ENCODE measurements around the gene ADRB2. TPM values are rescaled to one million over a fixed set of nuclear protein-coding genes. Genes with fewer than 3 reads are reported as not detected.
"Not testable (repeated sequence)": the region's sequence is repeated elsewhere in the genome, so short reads cannot be mapped to it uniquely, and the experiment has no call there.

Gene ADRB2
- total RNA-seq, 2 experiments from 2014 or later, result 0.81 to 0.98 TPM

- POLR2A ChIA-PET, result no interaction called here
- Mint-ChIP-seq H3K36me3 (ENCODE audit: low read depth) (no peaks in the 10 kb centered on the region), H3K4me1 (ENCODE audit: low read depth) (peaks cover 2% of the 10 kb centered on the region), H3K4me3 (no peak overlapping the region), H3K27ac (no peak overlapping the region), H3K9me3 (no peaks in the 10 kb centered on the region), H3K27me3 (peaks cover 1% of the 10 kb centered on the region)
- CTCF ChIA-PET, result interaction anchor here (1.3 to 2.4 kb wide), 3 partner anchors 85 to 162 kb away, joined by 3 to 5 read pairs (median 4); no protein-coding TSS in a partner anchor
- ATAC-seq (no peak), DNase-seq (no peak)
- no peak for TF ChIP-seq CTCF (IDR thresholded peaks at IDR 0.05)
- intact Hi-C loops (cut with micrococcal nuclease), result no loop called here
These were observed 46.7 kb downstream of the ADRB2 start for GRCh38 chr5:148873120-148873519.

- Mint-ChIP-seq H3K27me3 (peaks cover 1% of the 10 kb centered on the region), H3K4me1 (ENCODE audit: low read depth) (no peaks in the 10 kb centered on the region), H3K9me3 (no peaks in the 10 kb centered on the region), H3K27ac (no peak overlapping the region), H3K36me3 (ENCODE audit: low read depth) (no peaks in the 10 kb centered on the region), H3K4me3 (no peak overlapping the region)
- intact Hi-C loops (cut with micrococcal nuclease), result no loop called here
- ChIA-PET CTCF (interaction anchor here (1.0 to 2.4 kb wide), 3 partner anchors 84 to 162 kb away, joined by 4 to 5 read pairs (median 4); no protein-coding TSS in a partner anchor), POLR2A (no interaction called here)
- no peak for TF ChIP-seq CTCF (IDR thresholded peaks at IDR 0.05)
- DNase-seq, result no peak
- ATAC-seq, result no peak
These were observed 47.5 kb downstream of the ADRB2 start for GRCh38 chr5:148873690-148874485.

- ChIA-PET CTCF (interaction anchor here (0.8 kb wide), 1 partner anchor 83 kb away, joined by 4 read pairs; no protein-coding TSS in a partner anchor), POLR2A (no interaction called here)
- Mint-ChIP-seq H3K27me3 (peaks cover 1% of the 10 kb centered on the region), H3K9me3 (no peaks in the 10 kb centered on the region), H3K36me3 (ENCODE audit: low read depth) (no peaks in the 10 kb centered on the region), H3K27ac (no peak overlapping the region), H3K4me3 (no peak overlapping the region), H3K4me1 (ENCODE audit: low read depth) (no peaks in the 10 kb centered on the region)
- no peak for TF ChIP-seq CTCF (IDR thresholded peaks at IDR 0.05)
- DNase-seq (no peak), ATAC-seq (no peak)
- intact Hi-C loops (cut with micrococcal nuclease), result no loop called here
These were observed 48.9 kb downstream of the ADRB2 start for GRCh38 chr5:148875205-148875875.

GRCh38 chr5:148877436-148877835 lies 51.0 kb downstream of the ADRB2 start:
- H3K9me3 Mint-ChIP-seq; DNase-seq; intact Hi-C loops (cut with micrococcal nuclease); H3K27ac Mint-ChIP-seq; CTCF ChIA-PET; ATAC-seq; H3K27me3 Mint-ChIP-seq; H3K4me3 Mint-ChIP-seq; H3K4me1 Mint-ChIP-seq (ENCODE audit: low read depth); POLR2A ChIA-PET; H3K36me3 Mint-ChIP-seq (ENCODE audit: low read depth): not testable (repeated sequence)

Other genes with a start within 250 kb of the ADRB2 start
- gene HTR4, start 172.1 kb upstream of the ADRB2 start, total RNA-seq, result not detected
- gene SH3TC2, start 236.5 kb downstream of the ADRB2 start, total RNA-seq, result not detected